Measurements from ENCODE around the gene MIF4GD. TPM values are rescaled to one million over a fixed set of nuclear protein-coding genes. Genes with fewer than 3 reads are reported as not detected.
A peak's percentile ranks its signal among the peaks of the same experiment; 100 is the strongest.
"Not testable (repeated sequence)": the region's sequence is repeated elsewhere in the genome, so short reads cannot be mapped to it uniquely, and the experiment has no call there.

MIF4GD gene
- polyA plus RNA-seq, 12 donors = 9.3 to 14.9 (median 12.2) TPM; not detected in 1

- DNase-seq = no peak
These were observed 8.9 kb downstream of the MIF4GD start for GRCh38 chr17:75262112-75262606.

GRCh38 chr17:75261336-75262111 is 9.5 kb downstream of the MIF4GD start, which contains the start of the genes GGA3 and MRPS7:
GGA3 (minus strand) TSS chr17:75261606; CDS start chr17:75261587, 19 bp downstream.
MRPS7 (plus strand) TSS chr17:75261879; CDS start chr17:75261901, 22 bp downstream.
- peak; percentile 97 for DNase-seq

GRCh38 chr17:75260641-75261335 is 10.2 kb downstream of the MIF4GD start:
- DNase-seq = no peak

GRCh38 chr17:75257228-75257627 is 13.8 kb downstream of the MIF4GD start:
- not testable (repeated sequence) for DNase-seq

GRCh38 chr17:75255954-75256698 is 14.9 kb downstream of the MIF4GD start:
- DNase-seq = not testable (repeated sequence)

- DNase-seq = no peak
These were observed 18.8 kb downstream of the MIF4GD start for GRCh38 chr17:75252039-75252816.

- DNase-seq = no peak
These were observed 21.0 kb downstream of the MIF4GD start for GRCh38 chr17:75250009-75250471.

GRCh38 chr17:75249564-75249963 is 21.5 kb downstream of the MIF4GD start:
- DNase-seq = no peak

GRCh38 chr17:75246404-75246803 is 24.6 kb downstream of the MIF4GD start:
- no peak for DNase-seq

GRCh38 chr17:75245011-75245410 is 26.0 kb downstream of the MIF4GD start:
- no peak for DNase-seq

GRCh38 chr17:75244133-75244866 is 26.7 kb downstream of the MIF4GD start:
- no peak for DNase-seq

- DNase-seq = no peak
These were observed 28.5 kb downstream of the MIF4GD start for GRCh38 chr17:75242461-75243042.

GRCh38 chr17:75241996-75242460 is 29.0 kb downstream of the MIF4GD start:
- no peak for DNase-seq

GRCh38 chr17:75241502-75241901 is 29.5 kb downstream of the MIF4GD start:
- DNase-seq = no peak

GRCh38 chr17:75241143-75241430 is 29.9 kb downstream of the MIF4GD start:
- no peak for DNase-seq

- no peak for DNase-seq
These were observed 30.5 kb downstream of the MIF4GD start for GRCh38 chr17:75240394-75241142.

- no peak for DNase-seq
These were observed 31.1 kb downstream of the MIF4GD start for GRCh38 chr17:75239778-75240393.

- DNase-seq = no peak
These were observed 31.8 kb downstream of the MIF4GD start for GRCh38 chr17:75239214-75239613.

- DNase-seq = no peak
These were observed 32.3 kb downstream of the MIF4GD start for GRCh38 chr17:75238684-75239191.

Measured in muscle of arm (tissue), 12 donors.